Gastrocnemius medialis (tissue), 4 donors: Measurements from ENCODE around the gene FAM107B.

ENCODE experiments used
- CTCF ChIP-seq, 5 experiments: fragments of 450-650 bp in 3 of 5; fragments of 200-600 bp in 2 of 5; sonication (generic) in 2 of 5; IDR thresholded peaks in 4 of 5; conservative IDR thresholded peaks in 1 of 5; 1 replicate in 4 of 5; 2 replicates in 1 of 5; pipeline ENCODE4 v1.5.1; 2016 to 2019; ENCODE audit warnings: antibody characterized with exemption in 5 of 5, mild to moderate bottlenecking in 3 of 5, moderate library complexity in 3 of 5
- POLR2A ChIP-seq, 2 donors: fragments of 450-650 bp; IDR thresholded peaks; one replicate each; pipeline ENCODE4 v1.6.1; 2017; ENCODE audit warnings: antibody characterized with exemption in 2 of 2, mild to moderate bottlenecking in 2 of 2, moderate library complexity in 2 of 2

- TF ChIP-seq CTCF (IDR thresholded peaks at IDR 0.05 in 4 of 5, conservative IDR thresholded peaks at IDR 0.05 in 1 of 5) = no peak
- no peak for TF ChIP-seq POLR2A (IDR thresholded peaks at IDR 0.05)
Measured at GRCh38 chr10:14583967-14584366, 190.7 kb downstream of the FAM107B start.
